ENCODE results near the gene FAM228B. TPM values are rescaled to one million over a fixed set of nuclear protein-coding genes. Genes with fewer than 3 reads are reported as not detected.

The FAM228B gene
- total RNA-seq, 1 donor from 2014 or later: 29.6 TPM

DNA sequence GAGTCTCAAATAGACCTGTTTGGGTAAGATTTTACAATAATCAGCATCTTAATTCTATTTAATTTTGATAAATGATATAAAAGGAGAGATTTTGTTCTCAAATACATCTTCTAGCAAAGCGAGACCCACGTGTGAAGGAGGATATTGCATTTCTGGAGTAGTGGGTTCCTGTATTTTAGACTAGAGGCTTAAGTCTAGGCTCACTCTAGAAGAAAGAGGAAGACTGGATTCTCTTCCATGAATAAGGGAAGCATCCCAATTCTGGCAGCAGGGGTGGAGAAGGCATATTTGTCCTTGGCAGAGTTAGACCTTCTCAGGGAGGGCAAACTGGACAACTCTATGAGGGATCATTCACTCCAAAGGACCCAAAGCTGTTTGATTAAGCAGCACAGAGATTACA, 40.3 kb downstream of the FAM228B start:
- no peak for TF ChIP-seq CTCF (IDR thresholded peaks at IDR 0.05; ENCODE audit: borderline replicate concordance)
- H3K27ac ChIP-seq (replicated peaks): no peak overlapping the region
- intact Hi-C loops (cut with micrococcal nuclease): no loop called here
- no peak for DNase-seq
- no peaks in the 10 kb centered on the region for H3K27me3 ChIP-seq (ENCODE audit: low read depth)
- peaks cover 15% of the 10 kb centered on the region for H3K36me3 ChIP-seq
- no peaks in the 10 kb centered on the region for H3K9me3 ChIP-seq (replicated peaks)
- H3K4me3 ChIP-seq: no peak overlapping the region
- H3K4me1 ChIP-seq: no peaks in the 10 kb centered on the region

DNA sequence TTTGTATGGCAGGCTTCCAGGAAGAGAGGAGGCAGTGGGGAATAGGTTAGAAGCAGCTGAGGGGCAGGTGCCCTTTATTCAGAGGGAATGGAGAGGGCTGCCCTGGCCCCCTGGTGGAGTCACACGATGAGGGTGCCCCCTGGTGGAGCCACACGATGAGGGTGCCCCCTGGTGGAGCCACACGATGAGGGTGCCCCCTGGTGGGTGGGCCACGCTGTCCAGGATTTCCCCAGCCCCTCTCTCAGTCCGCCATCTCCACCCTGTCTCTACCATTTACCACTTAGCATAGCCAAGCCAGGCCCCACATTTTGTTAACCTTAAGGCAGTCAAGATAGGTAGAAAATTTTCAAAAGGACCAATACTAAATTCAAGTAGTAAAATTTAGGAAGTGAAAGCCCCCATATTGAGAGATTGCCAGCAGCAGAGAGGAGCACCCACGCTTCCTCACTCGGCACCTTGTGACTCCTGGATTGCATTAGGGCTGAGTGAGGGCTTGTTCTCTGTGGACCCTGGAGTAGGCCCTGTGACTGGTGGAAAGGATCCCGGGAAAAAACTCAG, 41.2 kb downstream of the FAM228B start:
- peak; percentile 15 for DNase-seq

GRCh38 chr2:24169023-24169422, 45.8 kb downstream of the FAM228B start:
- Histone ChIP-seq H3K4me3 (no peak overlapping the region), H3K36me3 (no peaks in the 10 kb centered on the region), H3K4me1 (no peaks in the 10 kb centered on the region), H3K27ac (replicated peaks) (no peak overlapping the region), H3K27me3 (ENCODE audit: low read depth) (peaks cover 8% of the 10 kb centered on the region), H3K9me3 (replicated peaks) (no peaks in the 10 kb centered on the region)
- DNase-seq: no peak
- intact Hi-C loops (cut with micrococcal nuclease): no loop called here
- TF ChIP-seq CTCF (IDR thresholded peaks at IDR 0.05; ENCODE audit: borderline replicate concordance): no peak

More for the DNA sequence above, 41.2 kb downstream of the FAM228B start:
- peak; percentile 69 for TF ChIP-seq CTCF (IDR thresholded peaks at IDR 0.05; ENCODE audit: borderline replicate concordance)
- intact Hi-C loops (cut with micrococcal nuclease): no loop called here
- Histone ChIP-seq H3K36me3 (peaks cover 15% of the 10 kb centered on the region), H3K27me3 (ENCODE audit: low read depth) (no peaks in the 10 kb centered on the region), H3K4me3 (no peak overlapping the region), H3K27ac (replicated peaks) (no peak overlapping the region), H3K4me1 (no peaks in the 10 kb centered on the region), H3K9me3 (replicated peaks) (no peaks in the 10 kb centered on the region)

- TF ChIP-seq CTCF (IDR thresholded peaks at IDR 0.05; ENCODE audit: borderline replicate concordance): no peak
- Histone ChIP-seq H3K4me1 (no peaks in the 10 kb centered on the region), H3K36me3 (no peaks in the 10 kb centered on the region), H3K27me3 (ENCODE audit: low read depth) (peaks cover 20% of the 10 kb centered on the region), H3K9me3 (replicated peaks) (peaks cover 3% of the 10 kb centered on the region), H3K27ac (replicated peaks) (no peak within 1 kb of the TSS), H3K4me3 (peak within 1 kb of the TSS; percentile 44)
- intact Hi-C loops (cut with micrococcal nuclease): no loop called here
- no peak for DNase-seq
Measured at GRCh38 chr2:24174851-24175277, 51.6 kb downstream of the FAM228B start, which contains the start of gene FAM228A. Gene FAM228A, plus strand, starts transcription at chr2:24175053. Its CDS starts 428 bp downstream, at chr2:24175481.

- TF ChIP-seq CTCF (IDR thresholded peaks at IDR 0.05; ENCODE audit: borderline replicate concordance): no peak
- Histone ChIP-seq H3K4me3 (peak overlapping the region; percentile 44), H3K4me1 (no peaks in the 10 kb centered on the region), H3K27ac (replicated peaks) (no peak overlapping the region), H3K36me3 (no peaks in the 10 kb centered on the region), H3K27me3 (ENCODE audit: low read depth) (peaks cover 20% of the 10 kb centered on the region), H3K9me3 (replicated peaks) (peaks cover 3% of the 10 kb centered on the region)
- intact Hi-C loops (cut with micrococcal nuclease): no loop called here
- no peak for DNase-seq
Measured at GRCh38 chr2:24175631-24176187, 52.4 kb downstream of the FAM228B start.

Measured in left ventricle myocardium inferior (tissue), 1 donor.